ENCODE measurements around the gene CHMP2B.
A peak's percentile ranks its signal among the peaks of the same experiment; 100 is the strongest.

The CHMP2B gene

GRCh38 chr3:87227835-87228144 lies 681 bp downstream of the CHMP2B start:
- CTCF ChIA-PET = no interaction called here

GRCh38 chr3:87228316-87228715 lies 1.2 kb downstream of the CHMP2B start:
- CTCF ChIA-PET = interaction anchor here (0.7 kb wide), 1 partner anchor 123 kb away, joined by 3 read pairs; no protein-coding TSS in a partner anchor
- POLR2A ChIA-PET = no interaction called here
- WGBS (ENCODE audit: insufficient coverage) = 88% methylated on average over 1 of the region's 1 CpG
- Histone ChIP-seq H3K9me3 (ENCODE audit: control extremely low read depth in 1 of 5, control insufficient read depth in 4 of 5, insufficient read depth in 2 of 5, low read depth in 1 of 5, low read length in 4 of 5) (no peaks in the 10 kb centered on the region), H3K27ac (ENCODE audit: insufficient read depth in 1 of 2, low read depth in 1 of 2, low read length in 2 of 2, poor library complexity in 1 of 2, severe bottlenecking in 2 of 2) (no peak overlapping the region), H3K27me3 (replicated peaks in 2 of 5; ENCODE audit: control insufficient read depth in 4 of 5, insufficient read depth in 5 of 5, low read length in 4 of 5) (no peaks in the 10 kb centered on the region), H3K4me1 (ENCODE audit: control extremely low read depth in 1 of 4, control insufficient read depth in 4 of 4, insufficient read depth in 4 of 4, low read length in 3 of 4) (peaks cover 4 to 25% (median 12%) of the 10 kb centered on the region in 4 experiments), H3K4me3 (ENCODE audit: control insufficient read depth in 1 of 7, extremely low read depth in 1 of 7, insufficient read depth in 4 of 7, low read depth in 2 of 7, low read length in 6 of 7) (peak overlapping the region in 6 of 7 experiments; percentile 80 to 99 (median 90)), H3K36me3 (ENCODE audit: control insufficient read depth in 4 of 4, insufficient read depth in 4 of 4, low read length in 3 of 4) (peaks cover 0 to 7% (median 0%) of the 10 kb centered on the region in 4 experiments)
- no peak for DNase-seq

More at GRCh38 chr3:87227835-87228144, 681 bp downstream of the CHMP2B start:
- H3K4me1 ChIP-seq (ENCODE audit: control extremely low read depth in 1 of 4, control insufficient read depth in 4 of 4, insufficient read depth in 4 of 4, low read length in 3 of 4) = peaks cover 4 to 25% (median 12%) of the 10 kb centered on the region in 4 experiments
- no peaks in the 10 kb centered on the region for H3K27me3 ChIP-seq (replicated peaks in 2 of 5; ENCODE audit: control insufficient read depth in 4 of 5, insufficient read depth in 5 of 5, low read length in 4 of 5)
- H3K36me3 ChIP-seq (ENCODE audit: control insufficient read depth in 4 of 4, insufficient read depth in 4 of 4, low read length in 3 of 4) = peaks cover 0 to 7% (median 0%) of the 10 kb centered on the region in 4 experiments
- H3K9me3 ChIP-seq (ENCODE audit: control extremely low read depth in 1 of 5, control insufficient read depth in 4 of 5, insufficient read depth in 2 of 5, low read depth in 1 of 5, low read length in 4 of 5) = no peaks in the 10 kb centered on the region
- POLR2A ChIA-PET = no interaction called here
- DNase-seq = no peak
- H3K4me3 ChIP-seq (ENCODE audit: control insufficient read depth in 1 of 7, extremely low read depth in 1 of 7, insufficient read depth in 4 of 7, low read depth in 2 of 7, low read length in 6 of 7) = peak overlapping the region; percentile 80 to 99 (median 91)
- peak overlapping the region; percentile 93 to 96 for H3K27ac ChIP-seq (ENCODE audit: insufficient read depth in 1 of 2, low read depth in 1 of 2, low read length in 2 of 2, poor library complexity in 1 of 2, severe bottlenecking in 2 of 2)
- 0% methylated on average over 2 of the region's 3 CpGs for WGBS (ENCODE audit: insufficient coverage)

- DNase-seq = no peak
- Histone ChIP-seq H3K36me3 (ENCODE audit: control insufficient read depth in 4 of 4, insufficient read depth in 4 of 4, low read length in 3 of 4) (peaks cover 0 to 7% (median 0%) of the 10 kb centered on the region in 4 experiments), H3K27me3 (replicated peaks in 2 of 5; ENCODE audit: control insufficient read depth in 4 of 5, insufficient read depth in 5 of 5, low read length in 4 of 5) (no peaks in the 10 kb centered on the region), H3K4me1 (ENCODE audit: control extremely low read depth in 1 of 4, control insufficient read depth in 4 of 4, insufficient read depth in 4 of 4, low read length in 3 of 4) (peaks cover 4 to 25% (median 12%) of the 10 kb centered on the region in 4 experiments), H3K27ac (ENCODE audit: insufficient read depth in 1 of 2, low read depth in 1 of 2, low read length in 2 of 2, poor library complexity in 1 of 2, severe bottlenecking in 2 of 2) (no peak overlapping the region), H3K9me3 (ENCODE audit: control extremely low read depth in 1 of 5, control insufficient read depth in 4 of 5, insufficient read depth in 2 of 5, low read depth in 1 of 5, low read length in 4 of 5) (no peaks in the 10 kb centered on the region), H3K4me3 (ENCODE audit: control insufficient read depth in 1 of 7, extremely low read depth in 1 of 7, insufficient read depth in 4 of 7, low read depth in 2 of 7, low read length in 6 of 7) (no peak overlapping the region)
- ChIA-PET CTCF (no interaction called here), POLR2A (no interaction called here)
- WGBS (ENCODE audit: insufficient coverage) = no CpG with 5 or more reads among the region's 1 CpG
Measured at GRCh38 chr3:87229113-87229512, 2.0 kb downstream of the CHMP2B start.

GRCh38 chr3:87233805-87234204 lies 6.7 kb downstream of the CHMP2B start:
- Histone ChIP-seq H3K4me1 (ENCODE audit: control extremely low read depth in 1 of 4, control insufficient read depth in 4 of 4, insufficient read depth in 4 of 4, low read length in 3 of 4) (peaks cover 0 to 7% (median 0%) of the 10 kb centered on the region in 4 experiments), H3K36me3 (ENCODE audit: control insufficient read depth in 4 of 4, insufficient read depth in 4 of 4, low read length in 3 of 4) (peaks cover 0 to 25% (median 7%) of the 10 kb centered on the region in 4 experiments), H3K27me3 (replicated peaks in 2 of 5; ENCODE audit: control insufficient read depth in 4 of 5, insufficient read depth in 5 of 5, low read length in 4 of 5) (no peaks in the 10 kb centered on the region), H3K4me3 (ENCODE audit: control insufficient read depth in 1 of 7, extremely low read depth in 1 of 7, insufficient read depth in 4 of 7, low read depth in 2 of 7, low read length in 6 of 7) (no peak overlapping the region), H3K27ac (ENCODE audit: insufficient read depth in 1 of 2, low read depth in 1 of 2, low read length in 2 of 2, poor library complexity in 1 of 2, severe bottlenecking in 2 of 2) (no peak overlapping the region), H3K9me3 (ENCODE audit: control extremely low read depth in 1 of 5, control insufficient read depth in 4 of 5, insufficient read depth in 2 of 5, low read depth in 1 of 5, low read length in 4 of 5) (peaks cover 0 to 4% (median 2%) of the 10 kb centered on the region in 5 experiments)
- POLR2A ChIA-PET = no interaction called here
- CTCF ChIA-PET = interaction anchor here (0.6 to 3.0 kb wide), 2 partner anchors 26 to 40 kb away, joined by 3 to 8 read pairs; no protein-coding TSS in a partner anchor
- WGBS (ENCODE audit: insufficient coverage) = 60% methylated on average over 1 of the region's 1 CpG
- DNase-seq = no peak

DNA sequence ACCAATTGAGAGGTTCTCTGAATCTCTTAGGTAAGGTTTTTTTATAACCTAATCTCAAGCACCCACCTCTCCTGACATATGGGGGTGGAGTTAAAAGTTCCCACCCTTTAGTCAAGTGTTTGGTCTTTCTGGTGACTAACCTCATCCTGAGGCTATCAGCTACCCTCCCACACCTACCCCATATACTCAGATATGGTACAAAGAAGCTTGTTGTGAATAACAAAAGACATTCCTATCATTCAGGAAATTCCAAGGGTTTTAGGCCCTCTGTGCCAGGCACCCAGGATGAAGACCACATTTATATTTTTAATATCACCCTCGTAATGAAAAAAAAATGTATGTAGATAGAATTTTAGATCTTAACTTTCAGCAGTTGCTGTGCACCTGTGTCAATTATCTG lies 9.0 kb downstream of the CHMP2B start:
- Histone ChIP-seq H3K4me1 (ENCODE audit: control extremely low read depth in 1 of 4, control insufficient read depth in 4 of 4, insufficient read depth in 4 of 4, low read length in 3 of 4) (no peaks in the 10 kb centered on the region), H3K9me3 (ENCODE audit: control extremely low read depth in 1 of 5, control insufficient read depth in 4 of 5, insufficient read depth in 2 of 5, low read depth in 1 of 5, low read length in 4 of 5) (peaks cover 0 to 4% (median 2%) of the 10 kb centered on the region in 5 experiments), H3K4me3 (ENCODE audit: control insufficient read depth in 1 of 7, extremely low read depth in 1 of 7, insufficient read depth in 4 of 7, low read depth in 2 of 7, low read length in 6 of 7) (no peak overlapping the region), H3K27me3 (replicated peaks in 2 of 5; ENCODE audit: control insufficient read depth in 4 of 5, insufficient read depth in 5 of 5, low read length in 4 of 5) (no peaks in the 10 kb centered on the region), H3K36me3 (ENCODE audit: control insufficient read depth in 4 of 4, insufficient read depth in 4 of 4, low read length in 3 of 4) (peaks cover 0 to 24% (median 8%) of the 10 kb centered on the region in 4 experiments), H3K27ac (ENCODE audit: insufficient read depth in 1 of 2, low read depth in 1 of 2, low read length in 2 of 2, poor library complexity in 1 of 2, severe bottlenecking in 2 of 2) (no peak overlapping the region)
- no CpG with 5 or more reads among the region's 1 CpG for WGBS (ENCODE audit: insufficient coverage)
- DNase-seq = no peak
- ChIA-PET CTCF (interaction anchor here (1.1 kb wide), 1 partner anchor 24 kb away, joined by 4 read pairs; no protein-coding TSS in a partner anchor), POLR2A (no interaction called here)

GRCh38 chr3:87246662-87247429 lies 19.7 kb downstream of the CHMP2B start:
- H3K27me3 ChIP-seq (replicated peaks in 2 of 5; ENCODE audit: control insufficient read depth in 4 of 5, insufficient read depth in 5 of 5, low read length in 4 of 5) = no peaks in the 10 kb centered on the region
- POLR2A ChIA-PET = interaction anchor here (0.6 kb wide), 1 partner anchor 64 kb away, joined by 3 read pairs; no protein-coding TSS in a partner anchor
- CTCF ChIA-PET = interaction anchor here (1.0 to 1.9 kb wide), 3 partner anchors 13 to 15 kb away, joined by 3 to 4 read pairs (median 4); no protein-coding TSS in a partner anchor
- H3K4me1 ChIP-seq (ENCODE audit: control extremely low read depth in 1 of 4, control insufficient read depth in 4 of 4, insufficient read depth in 4 of 4, low read length in 3 of 4) = no peaks in the 10 kb centered on the region
- no peak overlapping the region for H3K27ac ChIP-seq (ENCODE audit: insufficient read depth in 1 of 2, low read depth in 1 of 2, low read length in 2 of 2, poor library complexity in 1 of 2, severe bottlenecking in 2 of 2)
- H3K4me3 ChIP-seq (ENCODE audit: control insufficient read depth in 1 of 7, extremely low read depth in 1 of 7, insufficient read depth in 4 of 7, low read depth in 2 of 7, low read length in 6 of 7) = no peak overlapping the region
- H3K36me3 ChIP-seq (ENCODE audit: control insufficient read depth in 4 of 4, insufficient read depth in 4 of 4, low read length in 3 of 4) = peaks cover 0 to 31% (median 12%) of the 10 kb centered on the region in 4 experiments
- no peaks in the 10 kb centered on the region for H3K9me3 ChIP-seq (ENCODE audit: control extremely low read depth in 1 of 5, control insufficient read depth in 4 of 5, insufficient read depth in 2 of 5, low read depth in 1 of 5, low read length in 4 of 5)
- no peak for DNase-seq
- 100% methylated on average over 2 of the region's 3 CpGs for WGBS (ENCODE audit: insufficient coverage)

DNA sequence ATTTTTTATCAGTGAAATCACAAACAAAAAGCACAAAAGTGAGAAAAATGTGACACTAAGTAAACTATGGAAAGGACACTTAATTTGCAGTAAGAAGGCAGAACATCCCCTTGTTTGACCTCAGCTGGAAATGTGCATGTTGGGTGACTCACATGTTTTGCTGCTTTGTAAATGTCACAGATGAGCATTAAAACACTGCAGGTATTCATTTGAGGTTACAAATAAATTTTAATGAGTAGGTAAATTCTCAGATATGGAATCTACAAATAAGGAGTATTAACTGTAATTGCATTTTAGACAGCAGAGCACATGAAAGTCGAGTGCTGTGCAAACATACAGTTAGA lies 20.3 kb downstream of the CHMP2B start:
- CTCF ChIA-PET = interaction anchor here (1.0 kb wide), 1 partner anchor 14 kb away, joined by 3 read pairs; no protein-coding TSS in a partner anchor
- Histone ChIP-seq H3K4me1 (ENCODE audit: control extremely low read depth in 1 of 4, control insufficient read depth in 4 of 4, insufficient read depth in 4 of 4, low read length in 3 of 4) (no peaks in the 10 kb centered on the region), H3K27ac (ENCODE audit: insufficient read depth in 1 of 2, low read depth in 1 of 2, low read length in 2 of 2, poor library complexity in 1 of 2, severe bottlenecking in 2 of 2) (no peak overlapping the region), H3K4me3 (ENCODE audit: control insufficient read depth in 1 of 7, extremely low read depth in 1 of 7, insufficient read depth in 4 of 7, low read depth in 2 of 7, low read length in 6 of 7) (no peak overlapping the region), H3K36me3 (ENCODE audit: control insufficient read depth in 4 of 4, insufficient read depth in 4 of 4, low read length in 3 of 4) (peaks cover 0 to 31% (median 14%) of the 10 kb centered on the region in 4 experiments), H3K27me3 (replicated peaks in 2 of 5; ENCODE audit: control insufficient read depth in 4 of 5, insufficient read depth in 5 of 5, low read length in 4 of 5) (no peaks in the 10 kb centered on the region), H3K9me3 (ENCODE audit: control extremely low read depth in 1 of 5, control insufficient read depth in 4 of 5, insufficient read depth in 2 of 5, low read depth in 1 of 5, low read length in 4 of 5) (no peaks in the 10 kb centered on the region)
- POLR2A ChIA-PET = no interaction called here
- no CpG with 5 or more reads among the region's 1 CpG for WGBS (ENCODE audit: insufficient coverage)
- no peak for DNase-seq

Data from common myeloid progenitor, CD34-positive (primary cell).